ENCODE results near the gene NUMBL.

- TF ChIP-seq TEAD4 (IDR thresholded peaks at IDR 0.05) (no peak), CREB1 (IDR thresholded peaks at IDR 0.05; ENCODE audit: low read depth) (no peak), CEBPB (IDR thresholded peaks at IDR 0.05) (no peak), USF1 (IDR thresholded peaks at IDR 0.05) (no peak), EP300 (IDR thresholded peaks at IDR 0.05; ENCODE audit: borderline replicate concordance) (no peak), TAF1 (IDR thresholded peaks at IDR 0.05; ENCODE audit: low read depth) (no peak), TCF12 (IDR thresholded peaks at IDR 0.05; ENCODE audit: low read depth) (no peak)
These were observed 13.3 kb downstream of the NUMBL start for GRCh38 chr19:40677156-40677555.
